Measurements from ENCODE around the gene HIVEP3.
"Not testable (repeated sequence)": the region's sequence is repeated elsewhere in the genome, so short reads cannot be mapped to it uniquely, and the experiment has no call there.

Gene HIVEP3

GRCh38 chr1:41576206-41576605 is 342.5 kb downstream of the HIVEP3 start:
- in situ Hi-C loops (cut with HindIII; ENCODE audit: low sequenced_read_pairs) = no loop called here

GRCh38 chr1:41574842-41575241 is 343.9 kb downstream of the HIVEP3 start:
- in situ Hi-C loops (cut with HindIII; ENCODE audit: low sequenced_read_pairs) = no loop called here

DNA sequence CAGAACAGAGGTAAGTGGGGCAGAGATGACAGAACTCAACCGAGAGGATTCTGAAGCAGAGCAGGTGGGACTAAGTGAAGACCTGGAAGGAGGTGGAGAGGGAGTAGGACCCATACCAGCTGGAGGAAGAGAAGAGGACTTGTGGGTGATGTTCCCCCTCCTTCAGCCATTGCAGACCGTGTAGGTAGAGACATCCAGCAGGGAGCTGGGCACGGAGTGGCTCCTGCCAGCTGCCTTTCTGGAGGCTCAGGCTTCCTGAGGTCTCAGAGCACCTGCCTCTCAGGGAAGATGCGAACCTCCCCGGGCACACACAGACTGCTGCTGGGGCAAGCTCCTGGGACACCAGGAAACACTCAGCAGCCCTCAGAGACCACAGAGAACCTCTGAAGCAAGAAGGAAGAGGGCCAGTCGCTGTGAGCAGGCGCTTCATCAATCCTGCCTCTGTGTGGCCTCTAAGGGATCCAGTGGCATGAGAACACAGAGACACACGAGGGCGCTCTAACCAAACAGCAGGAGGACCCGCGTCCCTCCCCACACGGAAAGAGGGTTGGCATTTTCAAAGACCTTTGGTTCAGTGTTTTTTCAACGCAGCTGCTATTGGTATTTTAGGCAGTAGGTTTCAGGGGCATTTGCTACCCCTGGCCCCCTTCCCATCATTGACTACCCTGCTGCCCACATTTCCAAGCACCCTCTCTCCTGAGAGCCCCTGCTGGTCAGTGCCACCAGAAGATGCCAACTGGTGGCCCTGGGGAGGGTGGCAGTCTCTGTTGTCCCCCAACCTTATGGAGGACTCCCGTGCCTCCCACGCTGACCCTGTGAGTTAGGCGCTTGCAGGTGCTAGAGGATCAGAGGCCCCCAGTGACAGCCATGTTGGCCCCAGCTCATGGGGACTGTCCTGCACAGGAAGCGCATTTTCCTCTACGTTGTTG is 344.7 kb downstream of the HIVEP3 start:
- in situ Hi-C loops (cut with HindIII; ENCODE audit: low sequenced_read_pairs) = no loop called here

DNA sequence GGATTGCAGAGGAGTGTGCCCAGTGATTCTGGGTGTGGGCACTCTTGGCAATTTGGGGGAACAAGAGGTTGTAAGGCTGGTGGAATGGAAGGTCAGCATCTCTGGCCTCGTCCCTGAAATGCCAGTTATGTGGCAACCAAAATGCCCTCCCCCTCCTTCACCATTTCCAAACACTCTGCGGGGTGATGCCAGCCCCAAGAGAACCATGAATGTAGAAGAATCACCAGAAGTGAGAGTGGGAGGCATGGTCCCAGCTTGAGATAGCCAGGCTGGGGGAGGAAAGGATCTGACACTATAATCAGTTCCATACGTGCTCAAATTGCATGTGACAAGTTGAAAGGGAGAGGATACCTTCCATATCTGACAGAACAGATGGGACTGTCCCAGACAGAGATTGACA is 345.5 kb downstream of the HIVEP3 start:
- in situ Hi-C loops (cut with HindIII; ENCODE audit: low sequenced_read_pairs) = no loop called here

GRCh38 chr1:41572224-41572623 is 346.5 kb downstream of the HIVEP3 start:
- in situ Hi-C loops (cut with HindIII; ENCODE audit: low sequenced_read_pairs) = no loop called here

DNA sequence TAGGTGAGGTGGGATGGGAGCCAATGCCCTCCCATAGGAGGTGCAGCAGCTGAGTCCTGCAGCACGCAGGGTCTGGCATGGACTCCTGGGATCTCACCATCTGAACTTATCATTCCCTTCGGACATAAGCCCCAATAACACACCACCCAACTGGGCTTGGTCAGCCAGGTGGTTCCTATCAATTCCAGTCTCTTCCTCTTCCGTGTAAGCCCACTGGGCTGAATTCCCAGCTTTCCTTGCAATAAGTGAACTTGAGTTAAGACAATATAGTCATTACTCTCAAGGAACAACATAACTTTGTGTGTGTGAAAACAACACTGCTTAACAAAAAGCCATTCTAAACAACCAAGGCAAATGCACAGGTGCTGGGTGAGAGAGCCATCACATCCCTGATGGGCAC is 347.7 kb downstream of the HIVEP3 start:
- in situ Hi-C loops (cut with HindIII; ENCODE audit: low sequenced_read_pairs) = no loop called here

DNA sequence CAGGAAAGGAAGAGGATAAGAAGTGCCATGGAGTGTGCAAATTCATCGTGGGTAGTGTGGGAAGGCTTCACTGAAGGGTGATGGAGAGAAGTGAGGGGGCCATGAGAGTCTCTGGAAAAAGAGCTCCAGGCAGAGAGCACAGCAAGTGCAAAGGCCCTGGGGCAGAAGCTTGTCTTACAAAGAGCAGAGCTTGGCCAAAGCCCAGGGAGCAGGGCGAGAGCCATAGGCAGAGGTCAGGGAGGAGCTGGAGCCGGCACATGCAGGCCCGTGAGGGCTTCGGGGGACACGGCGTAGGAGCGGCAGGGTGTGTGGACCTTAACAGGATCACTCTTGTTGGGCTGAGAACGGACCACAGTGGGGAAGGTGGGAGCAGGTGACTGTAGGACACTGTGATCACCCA is 350.5 kb downstream of the HIVEP3 start:
- in situ Hi-C loops (cut with HindIII; ENCODE audit: low sequenced_read_pairs) = no loop called here

DNA sequence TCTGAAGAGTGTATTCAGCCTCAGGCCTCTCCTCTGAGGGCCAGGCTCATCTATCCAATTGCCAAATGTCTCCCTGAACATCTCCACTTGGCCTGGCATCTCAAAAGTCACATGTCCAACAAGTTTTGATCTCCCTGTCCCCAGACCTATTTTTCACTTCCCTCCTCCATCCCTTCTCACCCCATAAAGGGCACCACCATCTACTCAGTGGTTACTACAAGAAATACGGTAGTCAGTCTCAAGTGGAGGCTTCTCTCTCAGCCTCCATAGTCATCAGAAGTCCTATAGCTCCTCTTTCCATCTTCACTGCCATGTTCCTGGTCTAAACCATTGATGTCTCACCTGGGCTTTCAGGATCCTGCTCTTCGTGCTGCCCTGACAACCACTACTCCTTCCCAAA is 351.8 kb downstream of the HIVEP3 start:
- in situ Hi-C loops (cut with HindIII; ENCODE audit: low sequenced_read_pairs) = no loop called here

DNA sequence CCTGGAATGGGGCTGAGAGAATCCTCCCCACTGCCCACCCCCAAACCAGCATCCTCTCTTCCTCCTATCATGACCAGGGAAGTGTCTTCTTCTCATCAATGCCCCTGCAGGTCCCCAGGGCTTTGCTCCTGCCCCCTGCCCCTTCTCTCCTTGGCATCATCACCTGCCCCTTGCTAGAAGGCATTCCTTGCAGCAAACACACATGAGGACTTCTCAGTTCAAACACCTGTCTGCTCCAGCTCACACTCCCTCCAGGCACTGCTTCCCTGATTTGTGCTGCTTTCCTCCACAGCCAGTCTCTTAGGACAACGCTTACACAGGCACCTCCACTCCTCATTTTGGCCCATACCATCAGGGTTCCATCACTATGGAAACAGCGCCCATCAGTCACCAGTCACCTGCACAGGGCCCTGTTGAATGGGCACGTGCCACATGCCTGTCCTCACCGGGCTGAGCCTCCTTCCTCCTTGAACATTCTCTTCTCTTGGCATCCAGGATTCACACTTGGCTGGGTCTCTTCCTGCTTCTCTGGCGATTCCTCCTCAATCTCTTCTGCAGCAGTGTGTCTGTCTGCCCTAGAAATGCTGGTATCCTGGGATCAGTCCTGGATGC is 352.3 kb downstream of the HIVEP3 start:
- in situ Hi-C loops (cut with HindIII; ENCODE audit: low sequenced_read_pairs) = no loop called here

DNA sequence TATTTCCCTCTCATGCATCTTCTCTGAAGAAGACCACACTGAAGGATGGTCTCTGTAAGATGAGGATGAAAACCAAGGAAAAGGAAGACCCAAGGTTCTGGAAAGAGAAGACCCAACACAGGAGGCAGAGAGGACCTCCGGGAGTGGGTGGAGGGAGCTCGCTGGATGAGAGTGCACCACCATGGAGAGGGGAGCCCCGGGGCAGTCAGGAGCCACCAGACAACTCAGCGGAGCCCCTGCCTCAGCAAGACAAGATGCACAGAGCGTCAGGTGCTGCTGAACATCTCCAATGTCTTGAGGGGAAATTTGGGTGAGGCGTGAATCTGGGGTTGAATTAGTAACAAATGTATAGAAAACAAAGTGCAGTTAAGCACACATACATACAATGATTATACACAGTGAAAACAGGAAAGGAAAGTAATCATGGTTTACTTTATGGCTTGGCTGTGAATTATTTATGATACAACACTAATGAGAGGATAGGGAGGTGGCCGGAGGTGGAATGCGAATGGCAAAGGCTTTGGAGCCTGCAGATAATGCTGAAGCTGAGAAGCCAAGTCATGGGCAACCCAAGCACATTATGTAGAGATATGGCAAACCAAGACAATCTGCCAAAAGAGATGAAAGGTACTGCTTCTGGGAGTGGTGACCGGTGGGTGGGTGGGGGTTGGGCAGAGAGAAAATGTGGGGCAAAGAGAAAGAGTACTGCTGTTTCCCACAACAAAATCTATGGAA is 353.8 kb downstream of the HIVEP3 start:
- in situ Hi-C loops (cut with HindIII; ENCODE audit: low sequenced_read_pairs) = no loop called here

- in situ Hi-C loops (cut with HindIII; ENCODE audit: low sequenced_read_pairs) = no loop called here
Observed at GRCh38 chr1:41562328-41562727, 356.4 kb downstream of the HIVEP3 start.

DNA sequence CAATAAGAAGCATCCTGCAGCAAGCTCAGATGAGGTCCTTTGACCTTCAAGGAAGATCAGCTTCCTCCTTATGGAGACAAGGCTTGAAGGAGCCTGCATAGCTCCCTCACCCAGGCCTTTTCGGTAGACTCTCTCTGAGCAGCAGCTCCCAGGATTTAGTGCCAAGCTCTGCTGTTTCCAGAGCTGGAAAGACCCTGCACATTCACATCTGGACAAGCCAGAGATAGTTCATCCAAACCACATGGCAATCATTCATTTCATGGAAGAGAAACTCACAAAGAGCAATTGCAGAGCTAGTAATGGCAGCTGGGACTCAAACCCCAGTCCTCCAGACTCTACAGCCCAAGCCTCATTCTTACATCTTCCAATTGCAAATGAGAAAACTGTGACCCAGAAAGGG is 357.8 kb downstream of the HIVEP3 start:
- in situ Hi-C loops (cut with HindIII; ENCODE audit: low sequenced_read_pairs) = no loop called here

GRCh38 chr1:41560496-41560895 is 358.2 kb downstream of the HIVEP3 start:
- in situ Hi-C loops (cut with HindIII; ENCODE audit: low sequenced_read_pairs) = no loop called here

DNA sequence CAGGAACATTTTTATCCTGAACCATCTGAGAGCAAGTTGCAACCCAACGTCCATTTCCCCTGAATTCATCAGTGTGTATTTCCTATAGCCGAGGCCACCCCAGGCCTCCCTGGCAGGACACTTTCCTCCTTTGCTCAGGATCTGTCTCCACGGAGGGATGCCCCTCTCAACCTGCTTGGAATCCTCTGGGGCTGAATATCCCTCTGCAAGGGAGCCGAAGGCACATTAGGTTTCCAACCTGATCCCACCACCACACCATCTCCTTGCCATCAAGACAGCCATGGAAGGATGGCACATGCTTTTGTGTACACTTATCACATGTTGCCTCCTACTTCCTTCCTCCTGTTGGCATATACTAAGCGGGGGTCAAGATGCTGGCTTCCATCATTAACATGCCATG is 359.4 kb downstream of the HIVEP3 start:
- in situ Hi-C loops (cut with HindIII; ENCODE audit: low sequenced_read_pairs) = no loop called here

DNA sequence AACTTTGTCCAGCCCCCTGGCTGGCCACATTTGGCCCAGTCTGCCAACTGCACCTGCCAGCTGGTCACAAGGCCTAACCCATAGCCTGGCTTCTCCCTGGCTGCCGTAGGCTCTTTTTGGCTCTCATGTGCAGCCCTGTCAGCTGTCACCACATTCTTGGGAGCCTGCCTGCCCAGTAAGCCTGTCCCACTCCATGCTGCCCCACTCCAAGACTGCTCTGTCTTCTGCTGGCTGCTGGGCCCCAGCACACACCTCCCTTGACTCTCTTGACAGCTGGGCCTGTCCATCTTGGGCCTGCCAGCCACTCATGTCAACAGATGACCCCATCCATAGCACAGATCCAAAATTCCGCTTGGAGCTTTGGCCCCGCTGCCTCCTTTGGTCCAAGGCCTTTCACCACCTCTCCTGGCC is 360.0 kb downstream of the HIVEP3 start:
- in situ Hi-C loops (cut with HindIII; ENCODE audit: low sequenced_read_pairs) = no loop called here

DNA sequence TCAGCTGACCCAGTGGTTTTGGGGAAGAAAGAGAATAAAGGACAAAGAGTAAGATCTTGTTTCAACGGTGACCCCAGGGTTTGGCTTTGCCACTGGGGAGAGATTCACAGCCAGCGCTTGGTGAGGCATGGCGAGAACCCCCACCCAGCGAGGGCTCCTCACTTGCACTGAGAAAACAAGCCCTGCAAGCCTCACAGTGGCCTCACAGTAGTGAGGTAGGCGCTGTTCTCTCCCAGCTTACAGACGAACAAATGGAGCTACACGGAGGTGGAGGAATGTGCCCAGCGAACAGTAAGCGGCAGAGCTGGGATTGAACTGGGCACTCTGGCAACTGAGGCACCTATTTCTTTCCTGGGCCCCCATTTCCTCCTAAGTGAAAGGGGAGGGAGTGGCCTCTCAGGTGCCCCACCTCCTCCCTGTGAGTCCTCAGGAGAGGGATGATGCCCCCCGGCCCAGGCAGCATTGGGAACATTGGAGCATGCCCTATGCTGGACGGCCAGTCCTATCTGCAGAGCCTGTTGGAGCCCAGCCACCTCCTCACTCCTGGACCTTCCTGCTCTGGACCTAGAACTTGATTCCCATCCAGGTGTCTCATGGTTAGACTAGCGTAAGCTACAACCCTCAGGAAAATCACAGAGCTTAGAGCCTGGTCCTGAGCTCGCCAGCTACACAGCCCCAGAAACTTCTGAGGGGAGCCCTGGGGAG is 360.8 kb downstream of the HIVEP3 start:
- in situ Hi-C loops (cut with HindIII; ENCODE audit: low sequenced_read_pairs) = no loop called here

- in situ Hi-C loops (cut with HindIII; ENCODE audit: low sequenced_read_pairs) = not testable (repeated sequence)
Observed at GRCh38 chr1:41554746-41555145, 364.0 kb downstream of the HIVEP3 start.

DNA sequence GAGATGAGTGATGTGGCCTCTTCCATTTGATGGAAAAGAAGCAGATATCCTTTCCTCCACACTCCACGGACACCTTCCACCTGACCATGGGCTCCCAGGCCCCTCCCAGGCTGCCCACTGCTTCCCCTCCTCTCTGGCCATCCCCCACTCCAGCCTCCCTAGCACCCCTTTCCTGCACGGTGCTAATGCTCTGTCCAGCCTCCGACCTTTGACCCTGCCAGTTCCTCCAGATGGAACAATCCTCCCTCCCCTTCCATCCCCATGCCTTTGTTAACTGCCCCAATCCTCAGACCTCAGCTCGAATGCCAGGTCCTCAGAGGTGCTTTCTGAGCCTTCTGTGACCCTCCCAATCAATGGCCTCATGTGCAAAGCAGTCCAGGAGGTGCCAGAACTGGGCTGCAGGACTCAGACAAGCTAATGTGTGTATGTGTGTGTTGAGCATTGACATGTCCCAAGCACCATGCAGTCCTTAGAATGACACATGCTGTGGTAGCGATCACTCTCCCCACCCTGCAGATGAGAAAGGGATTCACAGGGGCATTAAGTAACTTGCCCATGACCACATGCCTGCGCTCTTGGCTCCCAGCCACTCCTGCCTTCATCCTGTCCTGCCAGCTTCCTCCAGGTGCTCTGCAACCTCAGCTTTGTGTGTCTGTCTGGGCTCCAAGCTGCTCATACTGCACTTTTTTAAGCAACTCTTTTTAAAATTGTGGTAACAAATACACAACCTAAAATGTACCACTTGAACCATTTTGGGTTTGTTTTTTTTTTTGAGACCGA is 370.8 kb downstream of the HIVEP3 start:
- in situ Hi-C loops (cut with HindIII; ENCODE audit: low sequenced_read_pairs) = no loop called here

DNA sequence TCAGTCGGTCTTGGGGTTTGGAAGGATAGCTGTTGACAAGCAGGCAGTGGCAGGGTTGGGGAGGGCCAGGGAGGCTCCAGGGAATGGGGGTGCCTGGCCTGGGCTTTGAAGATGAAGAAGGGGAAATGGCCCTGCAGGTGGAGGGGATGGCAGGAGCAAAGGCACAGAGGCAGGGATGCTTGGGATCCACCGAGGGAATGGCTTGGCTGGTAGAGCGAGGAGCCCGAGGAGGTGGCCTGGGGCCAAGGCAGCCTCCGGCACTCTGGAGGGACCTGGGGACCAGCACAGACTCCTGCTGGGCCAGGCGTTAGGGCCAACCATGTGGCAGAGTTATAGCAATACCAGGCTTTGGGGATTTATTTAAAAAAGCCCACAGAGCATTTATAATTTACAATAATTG is 371.4 kb downstream of the HIVEP3 start:
- in situ Hi-C loops (cut with HindIII; ENCODE audit: low sequenced_read_pairs) = no loop called here

DNA sequence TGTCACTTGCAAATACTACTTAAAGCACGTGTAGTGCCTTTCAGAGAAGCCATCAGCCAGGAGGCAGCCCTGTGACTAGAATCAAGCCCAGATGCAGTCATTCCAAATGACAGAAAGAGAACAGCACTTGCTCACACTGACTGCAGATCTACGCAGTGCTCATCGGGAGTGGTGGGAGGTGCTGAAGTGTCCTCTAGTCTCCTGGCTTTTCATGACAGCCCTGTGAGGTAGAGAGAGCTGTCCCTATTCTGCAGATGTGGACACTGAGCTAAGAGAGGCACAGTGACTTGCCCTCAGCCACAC is 371.9 kb downstream of the HIVEP3 start:
- in situ Hi-C loops (cut with HindIII; ENCODE audit: low sequenced_read_pairs) = no loop called here
